Measurements from ENCODE around the gene PSMB2.

PSMB2 gene

GRCh38 chr1:35641233-35641866 is at the start of gene PSMB2 (continued):
- TF ChIP-seq GLI4 (tag by site-specific recombination; IDR thresholded peaks at IDR 0.05), result no peak
- no peak for TF ChIP-seq AEBP2 (tag by site-specific recombination; IDR thresholded peaks at IDR 0.05; ENCODE audit: borderline replicate concordance)
- TF ChIP-seq BCL6B (tag by site-specific recombination; IDR thresholded peaks at IDR 0.05), result no peak
- no peak for TF ChIP-seq ZNF26 (tag by site-specific recombination; IDR thresholded peaks at IDR 0.05)
- 0 out of 2 replicates have a peak, but pooled peaks have one; percentile 22 for TF ChIP-seq ZSCAN16 (tag by site-specific recombination; IDR thresholded peaks at IDR 0.05)

- no peak overlapping the region for H3K27ac ChIP-seq (ENCODE audit: extremely low read depth, low read depth, low read length)
- no peaks in the 10 kb centered on the region; a peak in 1 of 3 replicates for H3K36me3 ChIP-seq (ENCODE audit: control insufficient read depth in 2 of 2, insufficient read depth in 1 of 2, low read length in 2 of 2)
- H3K4me1 ChIP-seq (ENCODE audit: control insufficient read depth, insufficient read depth, low read length), result no peaks in the 10 kb centered on the region
- H3K9me3 ChIP-seq (ENCODE audit: control insufficient read depth, insufficient read depth, low read depth, low read length), result no peaks in the 10 kb centered on the region
- H3K4me3 ChIP-seq (ENCODE audit: low read depth, low read length), result no peak overlapping the region
- CTCF ChIA-PET, result interaction anchor here (0.7 to 1.1 kb wide), 4 partner anchors 20 to 358 kb away, joined by 3 to 4 read pairs (median 3); no protein-coding TSS in a partner anchor
- POLR2A ChIA-PET, result no interaction called here
- TF ChIP-seq ZIC2 (tag by site-specific recombination; IDR thresholded peaks at IDR 0.05) (peak; percentile 97), ZNF596 (tag by site-specific recombination; IDR thresholded peaks at IDR 0.05) (peak; percentile 69; the same call in 1 of the 2 replicates), ZNF555 (tag by site-specific recombination; conservative IDR thresholded peaks at IDR 0.05) (no peak), ZNF24 (tag by site-specific recombination; IDR thresholded peaks at IDR 0.05) (no peak), GLIS1 (tag by site-specific recombination; IDR thresholded peaks at IDR 0.05) (peak; percentile 77), ZNF335 (tag by site-specific recombination; conservative IDR thresholded peaks at IDR 0.05) (peak; percentile 58; the same call in 1 of the 2 replicates), KLF17 (tag by site-specific recombination; IDR thresholded peaks at IDR 0.05) (no peak), OSR2 (tag by site-specific recombination; IDR thresholded peaks at IDR 0.05) (peak; percentile 68; the same call in 1 of the 2 replicates), ZNF404 (tag by site-specific recombination; IDR thresholded peaks at IDR 0.05) (no peak), ZFHX2 (tag by site-specific recombination; conservative IDR thresholded peaks at IDR 0.05) (peak; percentile 98), IKZF3 (tag by site-specific recombination; IDR thresholded peaks at IDR 0.05) (0 out of 2 replicates have a peak, but pooled peaks have one; percentile 38), ZNF18 (tag by site-specific recombination; IDR thresholded peaks at IDR 0.05) (peak; percentile 48; the same call in 1 of the 2 replicates), ZNF423 (tag by site-specific recombination; IDR thresholded peaks at IDR 0.05) (peak; percentile 96), ZBTB44 (tag by site-specific recombination; IDR thresholded peaks at IDR 0.05) (no peak), EGR2 (tag by site-specific recombination; IDR thresholded peaks at IDR 0.05; ENCODE audit: low read depth) (peak; percentile 98), GLIS2 (tag by site-specific recombination; IDR thresholded peaks at IDR 0.05) (peak; percentile 25; the same call in 1 of the 2 replicates), BCL11B (tag by site-specific recombination; IDR thresholded peaks at IDR 0.05; ENCODE audit: low read depth) (0 out of 2 replicates have a peak, but pooled peaks have one; percentile 55), ZNF398 (tag by site-specific recombination; IDR thresholded peaks at IDR 0.05) (0 out of 2 replicates have a peak, but pooled peaks have one; percentile 24), ZNF433 (tag by site-specific recombination; IDR thresholded peaks at IDR 0.05; ENCODE audit: low read depth) (no peak), ZNF214 (tag by site-specific recombination; IDR thresholded peaks at IDR 0.05; ENCODE audit: borderline replicate concordance) (no peak)
These were observed 49.8 kb upstream of the PSMB2 start for GRCh38 chr1:35691080-35691479.

Measured in HEK293 (cell line).